PC-9 (cell line): Measurements from ENCODE around the gene CHAD.

Experiments
- EZH2 ChIP-seq: fragments of 200-600 bp; sonication (generic); IDR thresholded peaks from 2 replicates; pipeline ENCODE4 v1.8.0; 2017; ENCODE audit warnings: antibody characterized with exemption, low read depth
- TF ChIP-seq, protein P1 (sequence below): fragments of 200-600 bp; sonication (generic); conservative IDR thresholded peaks from 2 replicates; pipeline ENCODE4 v1.6.1; 2017; ENCODE audit warnings: mixed run types, antibody characterized with exemption, mild to moderate bottlenecking, moderate library complexity

GRCh38 chr17:50499270-50499669, 30.6 kb upstream of the CHAD start:
- TF ChIP-seq, protein P1, sequence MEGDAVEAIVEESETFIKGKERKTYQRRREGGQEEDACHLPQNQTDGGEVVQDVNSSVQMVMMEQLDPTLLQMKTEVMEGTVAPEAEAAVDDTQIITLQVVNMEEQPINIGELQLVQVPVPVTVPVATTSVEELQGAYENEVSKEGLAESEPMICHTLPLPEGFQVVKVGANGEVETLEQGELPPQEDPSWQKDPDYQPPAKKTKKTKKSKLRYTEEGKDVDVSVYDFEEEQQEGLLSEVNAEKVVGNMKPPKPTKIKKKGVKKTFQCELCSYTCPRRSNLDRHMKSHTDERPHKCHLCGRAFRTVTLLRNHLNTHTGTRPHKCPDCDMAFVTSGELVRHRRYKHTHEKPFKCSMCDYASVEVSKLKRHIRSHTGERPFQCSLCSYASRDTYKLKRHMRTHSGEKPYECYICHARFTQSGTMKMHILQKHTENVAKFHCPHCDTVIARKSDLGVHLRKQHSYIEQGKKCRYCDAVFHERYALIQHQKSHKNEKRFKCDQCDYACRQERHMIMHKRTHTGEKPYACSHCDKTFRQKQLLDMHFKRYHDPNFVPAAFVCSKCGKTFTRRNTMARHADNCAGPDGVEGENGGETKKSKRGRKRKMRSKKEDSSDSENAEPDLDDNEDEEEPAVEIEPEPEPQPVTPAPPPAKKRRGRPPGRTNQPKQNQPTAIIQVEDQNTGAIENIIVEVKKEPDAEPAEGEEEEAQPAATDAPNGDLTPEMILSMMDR, result no peak
- no peak for TF ChIP-seq EZH2
